ENCODE results near the gene SLC36A3. TPM values are rescaled to one million over a fixed set of nuclear protein-coding genes. Genes with fewer than 3 reads are reported as not detected.

The SLC36A3 gene
- not detected for total RNA-seq

- Mint-ChIP-seq H3K4me3 (no peak within 1 kb of the TSS), H3K27ac (no peak within 1 kb of the TSS), H3K4me1 (no peaks in the 10 kb centered on the region), H3K27me3 (peaks cover 12% of the 10 kb centered on the region), H3K36me3 (ENCODE audit: low read depth) (no peaks in the 10 kb centered on the region), H3K9me3 (ENCODE audit: low read depth) (no peaks in the 10 kb centered on the region)
- no peak for ATAC-seq
- ChIA-PET POLR2A (interaction anchor here (0.8 kb wide), 1 partner anchor 12 kb away, joined by 4 read pairs; no protein-coding TSS in a partner anchor), CTCF (no interaction called here)
- intact Hi-C loops (cut with DNase I, micrococcal nuclease), result no loop called here
- no peak for DNase-seq
These were observed at the start of gene SLC36A3 for GRCh38 chr5:151303666-151304065. Gene SLC36A3, minus strand, starts transcription at chr5:151303766. Its CDS starts 412 bp downstream, at chr5:151303354.

GRCh38 chr5:151351671-151352070 is 48.1 kb upstream of the SLC36A3 start:
- Mint-ChIP-seq H3K27me3 (peaks cover 16% of the 10 kb centered on the region), H3K27ac (no peak overlapping the region), H3K4me3 (no peak overlapping the region), H3K36me3 (ENCODE audit: low read depth) (no peaks in the 10 kb centered on the region), H3K9me3 (ENCODE audit: low read depth) (no peaks in the 10 kb centered on the region), H3K4me1 (no peaks in the 10 kb centered on the region)
- DNase-seq (no peak), ATAC-seq (no peak)
- POLR2A ChIA-PET, result no interaction called here
- CTCF ChIA-PET, result no interaction called here
- intact Hi-C loops (cut with DNase I, micrococcal nuclease), result no loop called here

DNA sequence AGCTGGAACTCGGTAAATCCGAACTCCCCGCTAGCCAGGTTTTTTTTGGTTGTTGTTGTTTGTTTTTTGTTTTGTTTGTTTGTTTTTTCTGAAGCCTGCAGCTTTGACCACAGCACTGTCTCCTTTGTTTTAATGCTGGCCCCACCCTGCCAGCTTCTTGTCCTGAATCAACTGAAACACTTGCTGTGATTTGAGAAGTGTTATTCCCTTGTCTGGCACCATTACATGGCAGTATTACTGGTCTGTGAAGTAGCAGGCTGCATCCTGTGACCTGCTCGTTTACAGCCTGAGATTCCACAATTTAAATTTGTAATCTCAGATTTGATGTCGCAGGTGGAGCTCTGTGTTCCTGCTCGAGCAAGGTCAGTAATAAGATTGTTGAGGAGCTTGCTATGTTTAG is 45.2 kb upstream of the SLC36A3 start:
- ChIA-PET POLR2A (no interaction called here), CTCF (interaction anchor here (1.0 to 2.2 kb wide), 6 partner anchors 29 to 805 kb away, joined by 3 to 10 read pairs (median 4); no protein-coding TSS in a partner anchor)
- no peak overlapping the region for H3K27ac Mint-ChIP-seq
- DNase-seq, result no peak
- ATAC-seq, result no peak
- H3K27me3 Mint-ChIP-seq, result peaks cover 16% of the 10 kb centered on the region
- H3K4me3 Mint-ChIP-seq, result no peak overlapping the region
- H3K9me3 Mint-ChIP-seq (ENCODE audit: low read depth), result no peaks in the 10 kb centered on the region
- no peaks in the 10 kb centered on the region for H3K36me3 Mint-ChIP-seq (ENCODE audit: low read depth)
- intact Hi-C loops (cut with DNase I, micrococcal nuclease), result no loop called here
- no peaks in the 10 kb centered on the region for H3K4me1 Mint-ChIP-seq

- no peaks in the 10 kb centered on the region for H3K9me3 Mint-ChIP-seq (ENCODE audit: low read depth)
- no peaks in the 10 kb centered on the region for H3K4me1 Mint-ChIP-seq
- no peak within 1 kb of the TSS for H3K27ac Mint-ChIP-seq
- peaks cover 22% of the 10 kb centered on the region for H3K27me3 Mint-ChIP-seq
- ChIA-PET POLR2A (interaction anchor here (1.0 kb wide), 1 partner anchor 9 kb away, joined by 3 read pairs; no protein-coding TSS in a partner anchor), CTCF (interaction anchor here (0.5 to 2.2 kb wide), 2 partner anchors 31 to 870 kb away, joined by 3 to 10 read pairs; no protein-coding TSS in a partner anchor)
- ATAC-seq (no peak), DNase-seq (no peak)
- H3K36me3 Mint-ChIP-seq (ENCODE audit: low read depth), result no peaks in the 10 kb centered on the region
- H3K4me3 Mint-ChIP-seq, result no peak within 1 kb of the TSS
- intact Hi-C loops (cut with DNase I, micrococcal nuclease), result no loop called here
These were observed 43.8 kb upstream of the SLC36A3 start, which contains the start of gene SLC36A2 for GRCh38 chr5:151347369-151347768. Gene SLC36A2, minus strand, starts transcription at chr5:151347559. Its CDS starts 99 bp downstream, at chr5:151347460.

- Mint-ChIP-seq H3K27ac (no peak overlapping the region), H3K27me3 (peaks cover 25% of the 10 kb centered on the region), H3K4me3 (no peak overlapping the region), H3K4me1 (no peaks in the 10 kb centered on the region), H3K9me3 (ENCODE audit: low read depth) (no peaks in the 10 kb centered on the region), H3K36me3 (ENCODE audit: low read depth) (no peaks in the 10 kb centered on the region)
- ChIA-PET CTCF (interaction anchor here (0.6 kb wide), 1 partner anchor 32 kb away, joined by 3 read pairs; no protein-coding TSS in a partner anchor), POLR2A (no interaction called here)
- ATAC-seq, result no peak
- DNase-seq, result no peak
- intact Hi-C loops (cut with DNase I, micrococcal nuclease), result no loop called here
These were observed 42.4 kb upstream of the SLC36A3 start for GRCh38 chr5:151345808-151346478.

- CTCF ChIA-PET, result interaction anchor here (0.6 kb wide), 1 partner anchor 33 kb away, joined by 3 read pairs; no protein-coding TSS in a partner anchor
- H3K4me1 Mint-ChIP-seq, result no peaks in the 10 kb centered on the region
These were observed 41.7 kb upstream of the SLC36A3 start for GRCh38 chr5:151345187-151345807.

GRCh38 chr5:151344088-151344487 is 40.5 kb upstream of the SLC36A3 start:
- ATAC-seq, result no peak

More at GRCh38 chr5:151345187-151345807, 41.7 kb upstream of the SLC36A3 start:
- H3K36me3 Mint-ChIP-seq (ENCODE audit: low read depth), result no peaks in the 10 kb centered on the region
- H3K27ac Mint-ChIP-seq, result no peak overlapping the region
- peaks cover 27% of the 10 kb centered on the region for H3K27me3 Mint-ChIP-seq
- no peak overlapping the region for H3K4me3 Mint-ChIP-seq
- ATAC-seq (no peak), DNase-seq (no peak)
- intact Hi-C loops (cut with DNase I, micrococcal nuclease), result no loop called here
- no peaks in the 10 kb centered on the region for H3K9me3 Mint-ChIP-seq (ENCODE audit: low read depth)
- POLR2A ChIA-PET, result no interaction called here

GRCh38 chr5:151340004-151340403 is 36.4 kb upstream of the SLC36A3 start:
- peaks cover 31% of the 10 kb centered on the region for H3K27me3 Mint-ChIP-seq
- no peak overlapping the region for H3K27ac Mint-ChIP-seq
- ATAC-seq (no peak), DNase-seq (no peak)
- CTCF ChIA-PET, result interaction anchor here (1.6 kb wide), 1 partner anchor 24 kb away, joined by 6 read pairs; no protein-coding TSS in a partner anchor
- no peaks in the 10 kb centered on the region for H3K9me3 Mint-ChIP-seq (ENCODE audit: low read depth)
- no peak overlapping the region for H3K4me3 Mint-ChIP-seq
- H3K36me3 Mint-ChIP-seq (ENCODE audit: low read depth), result no peaks in the 10 kb centered on the region
- intact Hi-C loops (cut with DNase I, micrococcal nuclease), result no loop called here
- POLR2A ChIA-PET, result no interaction called here
- H3K4me1 Mint-ChIP-seq, result no peaks in the 10 kb centered on the region

More at GRCh38 chr5:151344088-151344487, 40.5 kb upstream of the SLC36A3 start:
- intact Hi-C loops (cut with DNase I, micrococcal nuclease), result no loop called here
- Mint-ChIP-seq H3K27me3 (peaks cover 32% of the 10 kb centered on the region), H3K27ac (no peak overlapping the region), H3K9me3 (ENCODE audit: low read depth) (no peaks in the 10 kb centered on the region), H3K36me3 (ENCODE audit: low read depth) (no peaks in the 10 kb centered on the region), H3K4me3 (no peak overlapping the region), H3K4me1 (no peaks in the 10 kb centered on the region)
- no peak for DNase-seq
- CTCF ChIA-PET, result no interaction called here
- POLR2A ChIA-PET, result no interaction called here

GRCh38 chr5:151338734-151339133 is 35.2 kb upstream of the SLC36A3 start:
- H3K27ac Mint-ChIP-seq, result no peak overlapping the region
- no peak overlapping the region for H3K4me3 Mint-ChIP-seq
- peaks cover 26% of the 10 kb centered on the region for H3K27me3 Mint-ChIP-seq
- no peaks in the 10 kb centered on the region for H3K36me3 Mint-ChIP-seq (ENCODE audit: low read depth)
- H3K9me3 Mint-ChIP-seq (ENCODE audit: low read depth), result no peaks in the 10 kb centered on the region
- intact Hi-C loops (cut with DNase I, micrococcal nuclease), result no loop called here
- ChIA-PET POLR2A (interaction anchor here (0.6 to 0.8 kb wide), 2 partner anchors 9 to 23 kb away, joined by 3 to 5 read pairs; no protein-coding TSS in a partner anchor), CTCF (interaction anchor here (0.6 to 1.6 kb wide), 3 partner anchors 11 to 25 kb away, joined by 3 to 6 read pairs (median 4); no protein-coding TSS in a partner anchor)
- no peak for DNase-seq
- no peaks in the 10 kb centered on the region for H3K4me1 Mint-ChIP-seq
- no peak for ATAC-seq

GRCh38 chr5:151332857-151333256 is 29.3 kb upstream of the SLC36A3 start:
- ATAC-seq, result no peak
- ChIA-PET POLR2A (no interaction called here), CTCF (interaction anchor here (0.6 to 1.0 kb wide), 2 partner anchors 17 to 55 kb away, joined by 3 to 5 read pairs; no protein-coding TSS in a partner anchor)
- DNase-seq, result no peak
- H3K4me1 Mint-ChIP-seq, result peaks cover 2% of the 10 kb centered on the region
- no peaks in the 10 kb centered on the region for H3K9me3 Mint-ChIP-seq (ENCODE audit: low read depth)
- H3K27me3 Mint-ChIP-seq, result peaks cover 4% of the 10 kb centered on the region
- intact Hi-C loops (cut with DNase I, micrococcal nuclease), result no loop called here
- H3K36me3 Mint-ChIP-seq (ENCODE audit: low read depth), result no peaks in the 10 kb centered on the region
- H3K27ac Mint-ChIP-seq, result no peak overlapping the region
- H3K4me3 Mint-ChIP-seq, result no peak overlapping the region

DNA sequence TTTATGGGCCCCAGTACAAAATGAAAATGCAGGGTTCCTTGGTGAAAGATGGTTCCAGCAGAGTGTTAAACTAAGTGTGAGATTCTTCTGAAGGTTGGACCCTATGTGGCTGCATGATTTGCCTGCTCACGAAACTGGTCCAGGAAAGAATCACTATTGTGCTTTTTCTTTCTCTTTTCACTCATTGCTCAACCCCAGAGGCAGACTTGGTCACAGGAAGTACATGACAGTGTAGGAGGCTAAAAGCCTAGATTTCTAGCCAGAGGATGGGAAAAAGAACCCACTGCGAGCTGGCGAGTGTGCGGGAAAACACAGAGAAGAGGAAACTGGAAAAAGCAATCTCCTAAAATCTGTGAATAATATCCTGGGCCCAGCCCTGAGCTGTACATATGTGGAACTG is 25.2 kb upstream of the SLC36A3 start:
- DNase-seq (peak; percentile 16), ATAC-seq (peak; percentile 51)
- peaks cover 4% of the 10 kb centered on the region for H3K27me3 Mint-ChIP-seq
- ChIA-PET CTCF (interaction anchor here (0.7 kb wide), 1 partner anchor 474 kb away, joined by 4 read pairs; no protein-coding TSS in a partner anchor), POLR2A (no interaction called here)
- intact Hi-C loops (cut with DNase I, micrococcal nuclease), result no loop called here
- H3K4me1 Mint-ChIP-seq, result peaks cover 2% of the 10 kb centered on the region
- no peaks in the 10 kb centered on the region for H3K9me3 Mint-ChIP-seq (ENCODE audit: low read depth)
- no peaks in the 10 kb centered on the region for H3K36me3 Mint-ChIP-seq (ENCODE audit: low read depth)
- no peak overlapping the region for H3K4me3 Mint-ChIP-seq
- H3K27ac Mint-ChIP-seq, result no peak overlapping the region

Measured in activated CD4-positive, alpha-beta T cell treated with anti-CD3 and anti-CD28 coated beads for 36 hours (primary cell).